Keratinocyte (primary cell): ENCODE measurements around the gene HERC3. TPM values are rescaled to one million over a fixed set of nuclear protein-coding genes. Genes with fewer than 3 reads are reported as not detected.

Experiments
- DNase-seq: peaks from one replicate; pipeline ENCODE4 v3.0.0-alpha.2; 2011; ENCODE audit warnings: low read depth, missing footprints, low spot score
- FAIRE-seq: peaks from 2 replicates; lab custom pipeline; 2011; peaks lifted over from hg19 to GRCh38; lab: Jason Lieb, UNC
- H2AFZ ChIP-seq: 2 replicates; pipeline ENCODE4 v1.6.0; 2012; ENCODE audit warnings: low read length, control low read depth, inconsistent platforms; ENCODE audit not compliant: control insufficient read depth
- H3K27ac ChIP-seq: 2 replicates; pipeline ENCODE4 v1.5.1; 2011; ENCODE audit warnings: low read length; ENCODE audit not compliant: control insufficient read depth, insufficient read depth
- H3K27me3 ChIP-seq: 3 replicates; pipeline ENCODE4 v1.6.0; 2011; ENCODE audit warnings: low read length; ENCODE audit not compliant: control insufficient read depth, insufficient read depth; ENCODE audit errors: extremely low read depth
- H3K36me3 ChIP-seq, 2 experiments: 2 replicates in 1 of 2; 3 replicates in 1 of 2; pipeline ENCODE4 v1.5.1; 2011; ENCODE audit warnings: low read length in 2 of 2, mild to moderate bottlenecking in 1 of 2; ENCODE audit not compliant: control insufficient read depth in 2 of 2, insufficient read depth in 2 of 2; ENCODE audit errors: extremely low read depth in 1 of 2
- H3K4me1 ChIP-seq: 3 replicates; pipeline ENCODE4 v1.5.1; 2011; ENCODE audit warnings: low read length; ENCODE audit not compliant: control insufficient read depth, insufficient read depth; ENCODE audit errors: extremely low read depth
- H3K4me2 ChIP-seq: 3 replicates; pipeline ENCODE4 v1.6.0; 2011; ENCODE audit warnings: low read depth, low read length; ENCODE audit not compliant: control insufficient read depth, insufficient read depth; ENCODE audit errors: extremely low read depth
- H3K4me3 ChIP-seq, 3 experiments: fragments of 200-600 bp in 1 of 3; sonication (generic) in 1 of 3; 2 replicates in 2 of 3; 3 replicates in 1 of 3; pipeline ENCODE4 v1.5.1; 2011 to 2016; ENCODE audit warnings: low read length in 3 of 3, mild to moderate bottlenecking in 3 of 3, control low read depth in 2 of 3, inconsistent platforms in 1 of 3, low read depth in 1 of 3, mixed read lengths in 1 of 3, mixed run types in 1 of 3, moderate library complexity in 1 of 3; ENCODE audit not compliant: control insufficient read depth in 2 of 3, insufficient read depth in 2 of 3; ENCODE audit errors: extremely low read depth in 1 of 3
- H3K79me2 ChIP-seq: 2 replicates; pipeline ENCODE4 v1.6.0; 2012; ENCODE audit warnings: low read length; ENCODE audit not compliant: control insufficient read depth, insufficient read depth
- H3K9ac ChIP-seq: 3 replicates; pipeline ENCODE4 v1.6.0; 2011; ENCODE audit warnings: low read length; ENCODE audit not compliant: control insufficient read depth, insufficient read depth; ENCODE audit errors: extremely low read depth
- H3K9me1 ChIP-seq: 3 replicates; pipeline ENCODE4 v1.6.0; 2011; ENCODE audit warnings: low read length; ENCODE audit not compliant: control insufficient read depth, insufficient read depth; ENCODE audit errors: extremely low read depth
- H3K9me3 ChIP-seq: 2 replicates; pipeline ENCODE4 v1.5.1; 2012; ENCODE audit warnings: low read depth, low read length; ENCODE audit not compliant: control insufficient read depth
- H4K20me1 ChIP-seq: 3 replicates; pipeline ENCODE4 v1.6.0; 2011; ENCODE audit warnings: low read length; ENCODE audit not compliant: control insufficient read depth, insufficient read depth; ENCODE audit errors: extremely low read depth
- CTCF ChIP-seq, 3 experiments: IDR thresholded peaks in 1 of 3; conservative IDR thresholded peaks in 1 of 3; optimal IDR thresholded peaks in 1 of 3; 2 replicates in 2 of 3; 3 replicates in 1 of 3; pipeline versions ENCODE3 to v1.5.1; 2011; ENCODE audit warnings: low read length in 3 of 3, mild to moderate bottlenecking in 3 of 3, moderate library complexity in 2 of 3, control low read depth in 1 of 3, inconsistent platforms in 1 of 3; ENCODE audit not compliant: insufficient read depth in 2 of 3; ENCODE audit errors: extremely low read depth in 1 of 3
- EZH2 ChIP-seq: IDR thresholded peaks from one replicate; pipeline ENCODE4 v1.6.1; 2012; ENCODE audit warnings: inconsistent platforms, mild to moderate bottlenecking, low read length, moderate library complexity
- dilution Hi-C: fragments of 300-500 bp; cut with MboI; formaldehyde crosslinking; loops from one replicate; pipeline ENCODE4 v1.7.0; 2020; ENCODE audit warnings: low sequenced_read_pairs; ENCODE audit not compliant: extremely low pct_ligation_motif_present
- polyA plus RNA-seq, 5 experiments: library from polyadenylated mRNA; depleted of rRNA in 3 of 5; stranded (reverse) in 3 of 5; stranded (forward) in 1 of 5; unstranded in 1 of 5; fragments of >200 nt; gene quantifications; 1 replicate in 1 of 5; 2 replicates in 3 of 5; 3 replicates in 1 of 5; pipeline versions ENCODE4 v1.2.1 to v1.2.3, GENCODE V29; 2011 to 2012; ENCODE audit warnings: missing spikeins in 2 of 5, low read depth in 1 of 5, low replicate concordance in 1 of 5

Gene HERC3
- polyA plus RNA-seq, 1 donor (not counting 4 experiments of a cell fraction or from before 2014, with no cell fraction given), result 26.3 TPM

- Histone ChIP-seq H4K20me1 (no peaks in the 10 kb centered on the region), H3K27ac (peak overlapping the region; percentile 74), H3K79me2 (no peaks in the 10 kb centered on the region), H3K27me3 (no peaks in the 10 kb centered on the region), H3K4me1 (peaks cover 15% of the 10 kb centered on the region), H3K9ac (peak overlapping the region; percentile 57), H2AFZ (peak overlapping the region; percentile 67), H3K4me2 (peak overlapping the region; percentile 66), H3K4me3 (peak overlapping the region in 2 of 3 experiments; percentile 7 to 22), H3K36me3 (peaks cover 13 to 19% of the 10 kb centered on the region in 2 experiments), H3K9me1 (peaks cover 2% of the 10 kb centered on the region), H3K9me3 (no peaks in the 10 kb centered on the region)
- TF ChIP-seq EZH2 (no peak), CTCF (optimal IDR thresholded peaks at IDR 0.05 in 1 of 3, IDR thresholded peaks at IDR 0.05 in 1 of 3, conservative IDR thresholded peaks at IDR 0.05 in 1 of 3; ENCODE audit: extremely low read depth in 1 of 3, insufficient read depth in 2 of 3, low read length in 3 of 3) (peak; percentile 81 to 97 (median 92))
- DNase-seq (peak; percentile 41), FAIRE-seq (peak; percentile 92)
- dilution Hi-C loops, result no loop called here
Measured at GRCh38 chr4:88659055-88659889, 67.0 kb downstream of the HERC3 start.

GRCh38 chr4:88659890-88660208, 67.6 kb downstream of the HERC3 start:
- Histone ChIP-seq H3K27me3 (no peaks in the 10 kb centered on the region), H3K4me1 (peaks cover 15% of the 10 kb centered on the region), H2AFZ (no peak overlapping the region), H3K4me3 (no peak overlapping the region), H3K9me1 (peaks cover 2% of the 10 kb centered on the region), H3K4me2 (no peak overlapping the region), H3K27ac (no peak overlapping the region), H3K9ac (no peak overlapping the region), H3K36me3 (peaks cover 13 to 19% of the 10 kb centered on the region in 2 experiments), H3K79me2 (no peaks in the 10 kb centered on the region), H4K20me1 (no peaks in the 10 kb centered on the region), H3K9me3 (no peaks in the 10 kb centered on the region)
- no peak for TF ChIP-seq EZH2
- no peak for TF ChIP-seq CTCF (optimal IDR thresholded peaks at IDR 0.05 in 1 of 3, IDR thresholded peaks at IDR 0.05 in 1 of 3, conservative IDR thresholded peaks at IDR 0.05 in 1 of 3; ENCODE audit: extremely low read depth in 1 of 3, insufficient read depth in 2 of 3, low read length in 3 of 3)
- dilution Hi-C loops, result no loop called here
- no peak for FAIRE-seq
- DNase-seq, result no peak
